H1 (cell line): ENCODE measurements around the gene SERPINA6. TPM values are rescaled to one million over a fixed set of nuclear protein-coding genes. Genes with fewer than 3 reads are reported as not detected.

Experiments
- CTCF ChIA-PET: fragments of 300-600 bp; sonication (Branson Sonifier 250); formaldehyde crosslinking; loops from one replicate; lab custom pipeline; 2021; ENCODE audit not compliant: partially characterized antibody; lab: Charles Lee
- POLR2A ChIA-PET: fragments of 300-600 bp; sonication (Branson Sonifier 250); formaldehyde crosslinking; loops from one replicate; lab custom pipeline; 2021; ENCODE audit warnings: inconsistent platforms; ENCODE audit not compliant: partially characterized antibody; lab: Charles Lee
- DNase-seq, 2 experiments: peaks; one replicate each; pipeline versions ENCODE4 v3.0.0 to v3.0.0-alpha.2; 2010 to 2022; ENCODE audit warnings: low spot score in 2 of 2, low read depth in 1 of 2, mixed read lengths in 1 of 2
- FAIRE-seq: peaks from 2 replicates; lab custom pipeline; 2011; peaks lifted over from hg19 to GRCh38; lab: Jason Lieb, UNC
- H2AFZ ChIP-seq: 2 replicates; pipeline ENCODE4 v1.8.1; 2012; ENCODE audit warnings: low read length, inconsistent platforms
- H2AK5ac ChIP-seq: 2 replicates; pipeline ENCODE4 v1.6.1; 2013; ENCODE audit warnings: low read depth, low read length
- H2BK120ac ChIP-seq: replicated peaks from 2 replicates; pipeline ENCODE3; 2013; ENCODE audit warnings: low read depth, low read length, inconsistent platforms
- H2BK12ac ChIP-seq: 2 replicates; pipeline ENCODE4 v1.6.1; 2013; ENCODE audit warnings: low read depth, low read length
- H2BK15ac ChIP-seq: 2 replicates; pipeline ENCODE4 v1.6.1; 2013; ENCODE audit warnings: low read length
- H2BK20ac ChIP-seq: 2 replicates; pipeline ENCODE4 v1.6.1; 2013; ENCODE audit warnings: low read length
- H2BK5ac ChIP-seq: 2 replicates; pipeline ENCODE4 v1.6.1; 2013; ENCODE audit warnings: low read depth, low read length
- H3K14ac ChIP-seq: 2 replicates; pipeline ENCODE4 v1.6.1; 2013; ENCODE audit warnings: inconsistent platforms; ENCODE audit not compliant: insufficient read length
- H3K18ac ChIP-seq: 2 replicates; pipeline ENCODE4 v1.6.1; 2013; ENCODE audit warnings: low read length; ENCODE audit errors: extremely low read depth
- H3K23ac ChIP-seq: 2 replicates; pipeline ENCODE4 v1.6.1; 2013; ENCODE audit warnings: inconsistent platforms; ENCODE audit not compliant: insufficient read length
- H3K23me2 ChIP-seq: 2 replicates; pipeline ENCODE4 v1.6.1; 2013; ENCODE audit warnings: low read depth, low read length
- H3K27ac ChIP-seq: 2 replicates; pipeline ENCODE4 v1.6.1; 2011; ENCODE audit warnings: low read depth, low read length, inconsistent platforms
- H3K27me3 ChIP-seq, 4 experiments: replicated peaks in 1 of 4; 1 replicate in 1 of 4; 2 replicates in 3 of 4; pipeline versions ENCODE4 v1.6.1 to v1.8.1; 2011 to 2013; ENCODE audit warnings: low read length in 3 of 4, mild to moderate bottlenecking in 3 of 4, inconsistent platforms in 2 of 4, mixed read lengths in 2 of 4, moderate library complexity in 1 of 4; ENCODE audit not compliant: control insufficient read depth in 3 of 4, insufficient read depth in 3 of 4; ENCODE audit errors: extremely low read depth in 1 of 4
- H3K36me3 ChIP-seq, 4 experiments: 2 replicates each; pipeline versions ENCODE4 v1.6.1 to v1.8.1; 2011 to 2013; ENCODE audit warnings: mild to moderate bottlenecking in 4 of 4, low read length in 3 of 4, moderate library complexity in 2 of 4, control low read depth in 1 of 4, inconsistent platforms in 1 of 4; ENCODE audit not compliant: insufficient read depth in 4 of 4, control insufficient read depth in 2 of 4
- H3K4ac ChIP-seq: replicated peaks from 2 replicates; pipeline ENCODE3; 2013; ENCODE audit warnings: low read length, low read depth, mixed read lengths, inconsistent platforms; ENCODE audit not compliant: insufficient read length
- H3K4me1 ChIP-seq, 4 experiments: replicated peaks in 1 of 4; 1 replicate in 1 of 4; 2 replicates in 3 of 4; pipeline versions ENCODE4 v1.6.1 to v1.8.1; 2011 to 2013; ENCODE audit warnings: low read length in 3 of 4, inconsistent platforms in 2 of 4, mixed read lengths in 1 of 4; ENCODE audit not compliant: insufficient read depth in 4 of 4, control insufficient read depth in 3 of 4
- H3K4me2 ChIP-seq, 2 experiments: 2 replicates each; pipeline versions ENCODE4 v1.6.1 to v1.8.1; 2011 to 2013; ENCODE audit warnings: low read depth in 2 of 2, low read length in 2 of 2, control low read depth in 1 of 2, inconsistent platforms in 1 of 2, mild to moderate bottlenecking in 1 of 2; ENCODE audit not compliant: insufficient read depth in 1 of 2
- H3K4me3 ChIP-seq, 4 experiments: fragments of 200-600, 300-600 bp in 1 of 4; sonication (generic), shearing (Covaris generic), sonication (Bioruptor Twin) in 1 of 4; 2 replicates each; pipeline versions ENCODE4 v1.5.1 to v1.8.1; 2011 to 2016; ENCODE audit warnings: low read length in 4 of 4, low read depth in 3 of 4, control low read depth in 2 of 4, inconsistent platforms in 2 of 4, mild to moderate bottlenecking in 2 of 4, mixed read lengths in 1 of 4, moderate library complexity in 1 of 4; ENCODE audit not compliant: insufficient read depth in 2 of 4; ENCODE audit errors: extremely low read depth in 1 of 4
- H3K56ac ChIP-seq: replicated peaks from 2 replicates; pipeline ENCODE3; 2013; ENCODE audit warnings: low read depth, mild to moderate bottlenecking, mixed read lengths, low read length, inconsistent platforms; ENCODE audit not compliant: insufficient read length
- H3K79me1 ChIP-seq: 2 replicates; pipeline ENCODE4 v1.6.1; 2013; ENCODE audit warnings: low read depth, low read length, control low read depth
- H3K79me2 ChIP-seq, 2 experiments: 2 replicates each; pipeline versions ENCODE4 v1.6.1 to v1.8.1; 2012 to 2013; ENCODE audit warnings: low read length in 2 of 2, mild to moderate bottlenecking in 2 of 2, inconsistent platforms in 1 of 2; ENCODE audit not compliant: insufficient read depth in 2 of 2, control insufficient read depth in 1 of 2
- H3K9ac ChIP-seq, 4 experiments: replicated peaks in 1 of 4; 1 replicate in 1 of 4; 2 replicates in 3 of 4; pipeline versions ENCODE4 v1.6.1 to v1.8.1; 2011 to 2013; ENCODE audit warnings: low read depth in 3 of 4, low read length in 3 of 4, control low read depth in 2 of 4, mild to moderate bottlenecking in 2 of 4, moderate library complexity in 2 of 4, inconsistent platforms in 1 of 4; ENCODE audit errors: extremely low read depth in 1 of 4
- H3K9me3 ChIP-seq, 2 experiments: 2 replicates each; pipeline versions ENCODE4 v1.6.1 to v1.8.1; 2012 to 2013; ENCODE audit warnings: mild to moderate bottlenecking in 2 of 2, moderate library complexity in 2 of 2, control low read depth in 1 of 2, inconsistent platforms in 1 of 2, low read depth in 1 of 2, low read length in 1 of 2, mixed read lengths in 1 of 2; ENCODE audit not compliant: insufficient read depth in 2 of 2
- H4K20me1 ChIP-seq, 2 experiments: replicated peaks in 1 of 2; 2 replicates each; pipeline versions ENCODE3 to v1.8.1; 2011 to 2013; ENCODE audit warnings: inconsistent platforms in 2 of 2, low read length in 2 of 2, mild to moderate bottlenecking in 1 of 2; ENCODE audit not compliant: insufficient read depth in 2 of 2, control insufficient read depth in 1 of 2
- H4K5ac ChIP-seq: 2 replicates; pipeline ENCODE4 v1.6.1; 2013; ENCODE audit warnings: low read length, low read depth, mixed read lengths, inconsistent platforms; ENCODE audit not compliant: insufficient read length
- H4K8ac ChIP-seq: 2 replicates; pipeline ENCODE4 v1.8.0; 2013; ENCODE audit warnings: mild to moderate bottlenecking, moderate library complexity, low read length, inconsistent platforms; ENCODE audit not compliant: insufficient read depth; ENCODE audit errors: extremely low read depth
- H4K91ac ChIP-seq: replicated peaks from 2 replicates; pipeline ENCODE3; 2013; ENCODE audit warnings: low read length, mixed read lengths, inconsistent platforms; ENCODE audit not compliant: insufficient read length
- BACH1 ChIP-seq: IDR thresholded peaks from 2 replicates; pipeline ENCODE4 v1.6.1; 2012; ENCODE audit warnings: low read length, improper control_type of control experiment
- CHD1 ChIP-seq: IDR thresholded peaks from 2 replicates; pipeline ENCODE4 v1.6.1; 2012; ENCODE audit warnings: low read depth, low read length, improper control_type of control experiment
- CTBP2 ChIP-seq: IDR thresholded peaks from 2 replicates; pipeline ENCODE4 v1.7.0; 2011; ENCODE audit warnings: borderline replicate concordance, mild to moderate bottlenecking, moderate library complexity, mixed read lengths, low read length; ENCODE audit not compliant: insufficient read depth, insufficient read length
- KDM1A ChIP-seq: fragments of 200-600, 300-600 bp; sonication (generic); IDR thresholded peaks from 2 replicates; pipeline ENCODE4 v1.7.1; 2016; ENCODE audit warnings: mild to moderate bottlenecking, low read length, borderline replicate concordance
- NANOG ChIP-seq: IDR thresholded peaks from 2 replicates; pipeline ENCODE4 v1.6.1; 2011; ENCODE audit warnings: low read length, low read depth, mild to moderate bottlenecking, inconsistent platforms; ENCODE audit not compliant: insufficient read depth, poor library complexity, severe bottlenecking
- POLR2A ChIP-seq, 2 experiments: IDR thresholded peaks; 1 replicate in 1 of 2; 2 replicates in 1 of 2; pipeline ENCODE4 v1.6.1; 2011; ENCODE audit warnings: low read depth in 2 of 2, low read length in 2 of 2, mild to moderate bottlenecking in 2 of 2; ENCODE audit errors: control extremely low read depth in 1 of 2
- SIRT6 ChIP-seq: IDR thresholded peaks from one replicate; pipeline ENCODE4 v1.7.1; 2012; ENCODE audit warnings: low read length, inconsistent platforms
- SIX5 ChIP-seq: IDR thresholded peaks from 2 replicates; pipeline ENCODE4 v1.6.1; 2011; ENCODE audit warnings: mild to moderate bottlenecking, low read depth, low read length
- SP1 ChIP-seq: IDR thresholded peaks from 2 replicates; pipeline ENCODE4 v1.6.1; 2011; ENCODE audit warnings: low read depth, low read length
- SP2 ChIP-seq: IDR thresholded peaks from 2 replicates; pipeline ENCODE4 v1.6.1; 2012; ENCODE audit warnings: mild to moderate bottlenecking, low read length, inconsistent platforms
- SRF ChIP-seq: IDR thresholded peaks from 2 replicates; pipeline ENCODE4 v1.6.1; 2011; ENCODE audit warnings: mild to moderate bottlenecking, low read depth, low read length, moderate library complexity
- SUZ12 ChIP-seq: fragments of 200-600 bp; sonication (generic); IDR thresholded peaks from 2 replicates; pipeline ENCODE4 v1.6.1; 2012; ENCODE audit warnings: mild to moderate bottlenecking, inconsistent platforms, low read length, moderate library complexity, mixed read lengths
- TBP ChIP-seq: IDR thresholded peaks from 2 replicates; pipeline ENCODE4 v1.6.1; 2011; ENCODE audit warnings: low read depth, low read length, improper control_type of control experiment
- WGBS, 2 experiments: shearing (Covaris generic) in 1 of 2; methylation state at CpG; one replicate each; pipeline versions ENCODE4 v1.1.6 to v1.1.7; 2013 to 2015; ENCODE audit warnings: low lambda C conversion rate in 2 of 2, mixed read lengths in 2 of 2, inconsistent platforms in 1 of 2, low coverage in 1 of 2, missing lambda C conversion rate in 1 of 2; ENCODE audit not compliant: insufficient replicate concordance in 2 of 2, insufficient coverage in 1 of 2, insufficient read length in 1 of 2; ENCODE audit errors: extremely low coverage in 1 of 2, missing lambda C conversion rate in 1 of 2; 5-methylcytosine and 5-hydroxymethylcytosine counted together
- polyA plus RNA-seq, 7 experiments: library from polyadenylated mRNA; depleted of rRNA in 3 of 7; stranded (reverse) in 5 of 7; unstranded in 2 of 7; fragments of >200 nt in 5 of 7; fragments of 200-250 nt in 2 of 7; gene quantifications; 1 replicate in 5 of 7; 2 replicates in 1 of 7; 4 replicates in 1 of 7; pipeline versions ENCODE4 v1.2.1 to v1.2.3, GENCODE V29; 2011 to 2013; ENCODE audit warnings: missing spikeins in 2 of 7, mixed read lengths in 2 of 7
- total RNA-seq: library from RNA; stranded (reverse); fragmentation: NEBNext Ultra II Directional; extraction: Animal tissue kit (Norgen Biotek cat#: 25700); gene quantifications from 2 replicates; pipeline ENCODE4 v1.2.1, GENCODE V29; 2021

SERPINA6 gene
- total and polyA plus RNA-seq, 2 of the 8 experiments (the other 6 are each of a cell fraction or from before 2014, with no cell fraction given) = not detected

DNA sequence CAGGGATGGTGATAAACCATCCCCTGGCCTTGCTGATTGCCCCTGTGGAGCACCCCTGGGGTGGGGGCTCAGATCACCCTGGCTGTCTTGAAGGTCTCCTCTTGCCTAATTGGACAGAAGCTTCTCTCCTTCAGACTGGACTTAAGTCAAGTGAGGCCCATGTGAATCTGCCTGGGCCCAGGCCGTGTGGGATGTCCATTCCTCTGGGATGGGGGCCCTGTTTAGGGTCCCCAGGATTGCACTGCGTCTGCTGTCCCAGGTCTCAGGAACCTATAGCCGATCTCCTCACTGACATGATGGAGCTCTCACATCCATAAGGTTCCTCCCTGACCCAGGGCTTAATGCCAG is 45.1 kb upstream of the SERPINA6 start:
- no peak for FAIRE-seq
- Histone ChIP-seq H4K91ac (no peak overlapping the region), H2BK120ac (no peak overlapping the region), H3K9ac (no peak overlapping the region), H3K18ac (no peak overlapping the region), H3K27ac (no peak overlapping the region), H3K79me1 (no peaks in the 10 kb centered on the region), H2BK20ac (no peak overlapping the region), H2BK5ac (no peak overlapping the region), H2BK15ac (no peak overlapping the region), H3K56ac (no peak overlapping the region), H2AK5ac (no peak overlapping the region), H3K23ac (no peak overlapping the region), H2AFZ (no peak overlapping the region), H3K27me3 (no peaks in the 10 kb centered on the region), H3K79me2 (no peaks in the 10 kb centered on the region), H3K23me2 (no peaks in the 10 kb centered on the region; the same call in 1 of the 2 replicates), H2BK12ac (no peak overlapping the region), H3K4me2 (no peak overlapping the region), H3K36me3 (no peaks in the 10 kb centered on the region), H3K14ac (no peak overlapping the region), H3K4me1 (peaks cover 0 to 4% (median 0%) of the 10 kb centered on the region in 4 experiments; a peak in 4 of 7 replicates), H4K5ac (no peak overlapping the region), H3K4ac (no peak overlapping the region), H4K8ac (no peak overlapping the region; the same call in 1 of the 2 replicates), H3K4me3 (no peak overlapping the region), H4K20me1 (no peaks in the 10 kb centered on the region), H3K9me3 (no peaks in the 10 kb centered on the region)
- 90% methylated on average over 1 of the region's 3 CpGs; no CpG with 5 or more reads in 1 of the 2 experiments for WGBS, 2 experiments
- ChIA-PET POLR2A (no interaction called here), CTCF (interaction anchor here (0.9 to 1.5 kb wide), 2 partner anchors 8 to 13 kb away, joined by 4 to 5 read pairs; no protein-coding TSS in a partner anchor)
- DNase-seq = no peak
- TF ChIP-seq SUZ12 (no peak), NANOG (no peak), KDM1A (no peak), SIX5 (no peak), SIRT6 (no peak), POLR2A (IDR thresholded peaks at IDR 0.05; ENCODE audit: control extremely low read depth in 1 of 2, low read depth in 2 of 2, low read length in 2 of 2) (no peak), SRF (no peak), BACH1 (no peak), SP1 (no peak), SP2 (no peak), CTBP2 (no peak), CHD1 (no peak), TBP (no peak)
